HG03103 (cell line): Measurements from ENCODE around the gene GNB1L.
"Not testable (repeated sequence)": the region's sequence is repeated elsewhere in the genome, so short reads cannot be mapped to it uniquely, and the experiment has no call there.

Source experiments
- ATAC-seq: cut with Tn5 transposase; IDR thresholded peaks from one replicate; pipeline ENCODE4 v1.9.1; 2021; ENCODE audit warnings: low read depth; ENCODE audit not compliant: unreplicated experiment

The GNB1L gene

GRCh38 chr22:19785461-19786263 is 69.0 kb downstream of the GNB1L start:
- ATAC-seq: no peak

GRCh38 chr22:19784384-19785175 is 70.1 kb downstream of the GNB1L start:
- no peak for ATAC-seq

- no peak for ATAC-seq
Measured at GRCh38 chr22:19783586-19784383, 70.9 kb downstream of the GNB1L start.

- ATAC-seq: no peak
Measured at GRCh38 chr22:19782533-19782932, 72.1 kb downstream of the GNB1L start.

- ATAC-seq: no peak
Measured at GRCh38 chr22:19779685-19780268, 74.9 kb downstream of the GNB1L start.

GRCh38 chr22:19779011-19779421 is 75.7 kb downstream of the GNB1L start:
- ATAC-seq: no peak

GRCh38 chr22:19777192-19777591 is 77.5 kb downstream of the GNB1L start:
- not testable (repeated sequence) for ATAC-seq

- no peak for ATAC-seq
Measured at GRCh38 chr22:19776433-19777031, 78.1 kb downstream of the GNB1L start.

- ATAC-seq: no peak
Measured at GRCh38 chr22:19775496-19776325, 79.0 kb downstream of the GNB1L start.

GRCh38 chr22:19774628-19775027 is 80.0 kb downstream of the GNB1L start:
- no peak for ATAC-seq

GRCh38 chr22:19773470-19774040 is 81.1 kb downstream of the GNB1L start:
- ATAC-seq: no peak

GRCh38 chr22:19772673-19773469 is 81.8 kb downstream of the GNB1L start:
- ATAC-seq: peak; percentile 59

- no peak for ATAC-seq
Measured at GRCh38 chr22:19772422-19772672, 82.3 kb downstream of the GNB1L start.

GRCh38 chr22:19770349-19771220 is 84.1 kb downstream of the GNB1L start:
- no peak for ATAC-seq

GRCh38 chr22:19769393-19769715 is 85.3 kb downstream of the GNB1L start:
- no peak for ATAC-seq

GRCh38 chr22:19767427-19768341 is 87.0 kb downstream of the GNB1L start:
- no peak for ATAC-seq
